ENCODE data around the gene VPS39.

Gene VPS39

GRCh38 chr15:42138968-42139386 lies 69.1 kb downstream of the VPS39 start:
- H3K9ac ChIP-seq (ENCODE audit: low read length), result no peak overlapping the region
- H2AFZ ChIP-seq (ENCODE audit: low read depth, low read length), result no peak overlapping the region
- no peak overlapping the region for H3K27ac ChIP-seq (ENCODE audit: low read length)
- no peak for TF ChIP-seq CTCF (IDR thresholded peaks at IDR 0.05; ENCODE audit: low read depth, low read length)
- no peak for TF ChIP-seq EZH2phosphoT487 (IDR thresholded peaks at IDR 0.05; ENCODE audit: low read depth)
- H4K20me1 ChIP-seq (ENCODE audit: insufficient read depth, low read length), result no peaks in the 10 kb centered on the region
- no peaks in the 10 kb centered on the region for H3K36me3 ChIP-seq (replicated peaks; ENCODE audit: low read depth, low read length)
- H3K79me2 ChIP-seq (ENCODE audit: low read length), result no peaks in the 10 kb centered on the region
- peaks cover 5% of the 10 kb centered on the region for H3K4me1 ChIP-seq (ENCODE audit: low read length)
- H3K4me3 ChIP-seq (ENCODE audit: low read length), result no peak overlapping the region
- no peak overlapping the region for H3K4me2 ChIP-seq (ENCODE audit: low read length)
- H3K9me3 ChIP-seq (ENCODE audit: insufficient read depth, low read length), result no peaks in the 10 kb centered on the region
- no peaks in the 10 kb centered on the region for H3K27me3 ChIP-seq (ENCODE audit: low read depth, low read length)

- H3K4me1 ChIP-seq (ENCODE audit: low read length), result peaks cover 11% of the 10 kb centered on the region
- no peak overlapping the region for H3K4me3 ChIP-seq (ENCODE audit: low read length)
- no peak overlapping the region for H3K4me2 ChIP-seq (ENCODE audit: low read length)
- no peaks in the 10 kb centered on the region for H3K36me3 ChIP-seq (replicated peaks; ENCODE audit: low read depth, low read length)
- H3K79me2 ChIP-seq (ENCODE audit: low read length), result no peaks in the 10 kb centered on the region
- H2AFZ ChIP-seq (ENCODE audit: low read depth, low read length), result no peak overlapping the region
- no peak overlapping the region for H3K9ac ChIP-seq (ENCODE audit: low read length)
- H4K20me1 ChIP-seq (ENCODE audit: insufficient read depth, low read length), result no peaks in the 10 kb centered on the region
- no peaks in the 10 kb centered on the region for H3K9me3 ChIP-seq (ENCODE audit: insufficient read depth, low read length)
- TF ChIP-seq CTCF (IDR thresholded peaks at IDR 0.05; ENCODE audit: low read depth, low read length) (no peak), EZH2phosphoT487 (IDR thresholded peaks at IDR 0.05; ENCODE audit: low read depth) (no peak)
- H3K27me3 ChIP-seq (ENCODE audit: low read depth, low read length), result no peaks in the 10 kb centered on the region
- no peak overlapping the region for H3K27ac ChIP-seq (ENCODE audit: low read length)
Observed at GRCh38 chr15:42138411-42138810, 69.7 kb downstream of the VPS39 start.

GRCh38 chr15:42137461-42138261 lies 70.4 kb downstream of the VPS39 start:
- 0 out of 2 replicates have a peak overlapping the region, but pooled peaks have one; percentile 17 for H3K4me3 ChIP-seq (ENCODE audit: low read length)
- H3K4me1 ChIP-seq (ENCODE audit: low read length), result peaks cover 14% of the 10 kb centered on the region
- H3K4me2 ChIP-seq (ENCODE audit: low read length), result peak overlapping the region; percentile 29
- H3K36me3 ChIP-seq (replicated peaks; ENCODE audit: low read depth, low read length), result no peaks in the 10 kb centered on the region
- H3K9ac ChIP-seq (ENCODE audit: low read length), result no peak overlapping the region
- no peak overlapping the region for H3K27ac ChIP-seq (ENCODE audit: low read length)
- no peaks in the 10 kb centered on the region for H3K79me2 ChIP-seq (ENCODE audit: low read length)
- H4K20me1 ChIP-seq (ENCODE audit: insufficient read depth, low read length), result no peaks in the 10 kb centered on the region
- H2AFZ ChIP-seq (ENCODE audit: low read depth, low read length), result no peak overlapping the region
- H3K9me3 ChIP-seq (ENCODE audit: insufficient read depth, low read length), result no peaks in the 10 kb centered on the region
- TF ChIP-seq EZH2phosphoT487 (IDR thresholded peaks at IDR 0.05; ENCODE audit: low read depth), result no peak
- peak; percentile 80 for TF ChIP-seq CTCF (IDR thresholded peaks at IDR 0.05; ENCODE audit: low read depth, low read length)
- H3K27me3 ChIP-seq (ENCODE audit: low read depth, low read length), result no peaks in the 10 kb centered on the region

GRCh38 chr15:42136513-42136912 lies 71.6 kb downstream of the VPS39 start:
- no peak overlapping the region for H2AFZ ChIP-seq (ENCODE audit: low read depth, low read length)

More at GRCh38 chr15:42136513-42136912, 71.6 kb downstream of the VPS39 start:
- Histone ChIP-seq H3K4me2 (ENCODE audit: low read length) (no peak overlapping the region), H3K4me3 (ENCODE audit: low read length) (no peak overlapping the region), H3K9me3 (ENCODE audit: insufficient read depth, low read length) (no peaks in the 10 kb centered on the region), H3K36me3 (replicated peaks; ENCODE audit: low read depth, low read length) (no peaks in the 10 kb centered on the region), H4K20me1 (ENCODE audit: insufficient read depth, low read length) (no peaks in the 10 kb centered on the region), H3K9ac (ENCODE audit: low read length) (no peak overlapping the region), H3K27me3 (ENCODE audit: low read depth, low read length) (no peaks in the 10 kb centered on the region), H3K79me2 (ENCODE audit: low read length) (no peaks in the 10 kb centered on the region), H3K4me1 (ENCODE audit: low read length) (peaks cover 14% of the 10 kb centered on the region), H3K27ac (ENCODE audit: low read length) (no peak overlapping the region)
- no peak for TF ChIP-seq CTCF (IDR thresholded peaks at IDR 0.05; ENCODE audit: low read depth, low read length)
- no peak for TF ChIP-seq EZH2phosphoT487 (IDR thresholded peaks at IDR 0.05; ENCODE audit: low read depth)
